Stimulated activated CD8-positive, alpha-beta memory T cell treated with anti-CD3 and anti-CD28 coated beads, Interleukin-7, amount 100 ng/mL, for 1 hour (primary cell): ENCODE results near the gene SASS6.

Experiments used
- DNase-seq, 2 donors: peaks; one replicate each; pipeline ENCODE4 v3.0.0-alpha.2; 2020; ENCODE audit warnings: low read depth in 2 of 2

The SASS6 gene, protein sequence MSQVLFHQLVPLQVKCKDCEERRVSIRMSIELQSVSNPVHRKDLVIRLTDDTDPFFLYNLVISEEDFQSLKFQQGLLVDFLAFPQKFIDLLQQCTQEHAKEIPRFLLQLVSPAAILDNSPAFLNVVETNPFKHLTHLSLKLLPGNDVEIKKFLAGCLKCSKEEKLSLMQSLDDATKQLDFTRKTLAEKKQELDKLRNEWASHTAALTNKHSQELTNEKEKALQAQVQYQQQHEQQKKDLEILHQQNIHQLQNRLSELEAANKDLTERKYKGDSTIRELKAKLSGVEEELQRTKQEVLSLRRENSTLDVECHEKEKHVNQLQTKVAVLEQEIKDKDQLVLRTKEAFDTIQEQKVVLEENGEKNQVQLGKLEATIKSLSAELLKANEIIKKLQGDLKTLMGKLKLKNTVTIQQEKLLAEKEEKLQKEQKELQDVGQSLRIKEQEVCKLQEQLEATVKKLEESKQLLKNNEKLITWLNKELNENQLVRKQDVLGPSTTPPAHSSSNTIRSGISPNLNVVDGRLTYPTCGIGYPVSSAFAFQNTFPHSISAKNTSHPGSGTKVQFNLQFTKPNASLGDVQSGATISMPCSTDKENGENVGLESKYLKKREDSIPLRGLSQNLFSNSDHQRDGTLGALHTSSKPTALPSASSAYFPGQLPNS

DNA sequence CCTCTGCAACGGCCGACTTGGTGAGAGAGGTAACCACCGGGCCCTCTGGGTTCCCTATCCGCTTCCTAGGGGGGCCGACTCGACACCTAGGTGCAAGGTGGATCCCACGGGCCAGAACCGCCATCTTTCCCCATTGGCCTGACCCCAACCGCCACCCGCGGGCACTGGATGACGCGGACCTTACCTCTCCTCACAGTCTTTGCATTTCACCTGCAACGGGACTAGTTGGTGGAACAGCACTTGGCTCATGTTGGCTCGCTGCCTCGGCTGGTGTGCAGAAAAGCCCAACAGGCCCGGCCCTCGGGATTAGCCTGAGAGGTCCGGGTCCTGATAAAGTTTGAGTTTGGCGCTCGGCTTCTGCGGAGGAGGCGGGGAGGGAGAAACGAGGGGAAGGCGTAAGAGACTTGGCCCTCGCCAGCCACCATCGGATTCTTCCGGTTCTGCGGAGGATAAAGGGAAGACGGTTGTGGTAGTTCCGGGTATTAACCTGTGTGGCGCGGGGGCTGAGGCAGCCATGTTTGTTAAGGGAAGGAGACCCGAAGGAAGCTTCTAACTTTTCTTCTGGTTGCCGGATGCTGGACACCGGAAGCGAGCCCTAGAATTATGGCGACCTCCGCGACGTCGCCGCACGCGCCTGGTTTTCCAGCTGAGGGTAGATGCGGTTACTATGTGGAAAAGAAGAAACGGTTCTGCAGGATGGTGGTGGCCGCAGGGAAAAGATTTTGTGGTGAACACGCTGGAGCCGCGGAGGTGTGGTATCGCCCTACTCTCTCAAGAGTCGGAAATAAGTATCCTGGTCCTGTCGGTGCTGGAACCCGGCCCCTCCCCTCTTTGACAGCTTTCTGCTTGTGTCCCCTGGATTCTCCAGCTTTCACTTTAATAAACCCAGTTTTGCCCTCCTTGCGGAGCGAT, at the start of gene SASS6, which contains the start of gene TRMT13:
Gene SASS6, minus strand, starts transcription at position 365 of the 912 bp plus-strand sequence. Its CDS starts 116 bp downstream, at position 249.
Gene TRMT13, plus strand, starts transcription at position 598 of the 912 bp plus-strand sequence. Its CDS starts 6 bp downstream, at position 604.
- peak; percentile 85 to 86 for DNase-seq

DNA sequence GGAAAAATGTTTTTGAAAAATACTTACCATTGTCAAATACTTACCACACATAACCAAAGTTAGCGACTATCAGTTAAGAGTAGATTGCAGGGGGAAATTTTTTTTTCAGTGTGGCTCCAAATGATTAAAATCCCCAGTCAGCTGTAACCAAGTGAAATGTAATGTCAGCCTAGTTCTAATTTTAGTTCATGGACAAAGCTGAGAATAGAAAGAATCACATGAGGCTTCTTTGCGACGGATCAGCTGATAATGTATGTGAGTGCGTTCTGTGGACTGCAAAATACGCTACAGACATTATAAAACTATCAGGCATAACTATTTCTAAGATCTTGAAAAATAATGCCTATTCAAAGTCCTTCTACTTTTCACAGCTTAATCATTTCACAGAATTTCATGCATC, 45.4 kb upstream of the SASS6 start, which contains the start of gene LRRC39:
Gene LRRC39, minus strand, starts transcription at position 166 of the 400 bp plus-strand sequence. CDS start 9,740 bp downstream, outside the sequence.
- no peak for DNase-seq

DNA sequence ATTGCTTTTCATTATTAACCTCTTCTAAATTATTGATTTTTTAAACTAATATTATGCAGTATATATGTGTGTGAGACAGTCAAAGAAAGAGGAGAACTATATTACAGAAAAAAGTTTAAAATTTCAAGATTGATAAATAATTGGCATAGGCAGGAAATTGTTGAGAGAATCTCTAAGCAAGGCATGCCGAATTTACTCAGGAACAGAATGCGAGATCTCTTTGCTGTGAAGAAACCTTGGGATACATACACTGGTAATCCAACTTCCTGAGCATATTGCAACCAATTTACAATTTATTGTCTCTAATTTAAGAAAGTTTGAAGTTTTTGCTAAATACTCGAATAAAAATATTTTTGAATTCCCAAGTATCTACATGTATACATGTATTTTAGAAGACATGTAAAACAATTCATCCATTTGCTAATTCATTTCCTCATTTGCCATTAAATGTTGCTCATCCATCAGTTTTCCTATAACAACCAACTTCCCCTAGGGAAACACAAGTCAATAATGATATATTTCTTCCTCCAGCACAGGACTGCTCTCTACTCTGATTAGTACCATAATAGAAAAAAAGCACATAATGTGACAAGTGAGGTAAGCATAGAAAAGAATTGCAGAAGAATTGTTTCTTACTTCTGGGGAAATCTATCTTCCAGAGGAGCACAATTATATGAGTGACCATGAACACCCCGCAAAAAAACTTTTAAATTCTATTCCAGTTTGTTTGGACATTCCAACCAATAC, 44.7 kb upstream of the SASS6 start:
- no peak for DNase-seq

DNA sequence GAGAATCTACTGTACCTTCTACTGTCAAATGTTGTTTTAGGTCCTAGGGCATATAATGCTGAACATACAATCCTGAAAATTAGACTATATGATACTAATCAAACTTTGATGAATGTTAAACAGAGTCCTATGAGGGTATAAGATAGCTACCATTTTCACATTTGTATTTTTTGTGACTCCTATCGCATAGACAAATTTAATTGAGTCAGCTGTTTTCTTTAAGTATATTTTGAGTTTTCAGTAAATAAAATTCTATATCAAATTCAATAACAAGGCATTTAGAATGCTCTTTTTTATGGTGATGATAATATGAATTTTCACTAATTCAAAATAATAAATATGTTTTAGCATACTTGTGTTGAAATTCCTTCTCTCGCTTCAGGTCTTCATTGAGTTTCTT, 35.3 kb upstream of the SASS6 start:
- DNase-seq = no peak

DNA sequence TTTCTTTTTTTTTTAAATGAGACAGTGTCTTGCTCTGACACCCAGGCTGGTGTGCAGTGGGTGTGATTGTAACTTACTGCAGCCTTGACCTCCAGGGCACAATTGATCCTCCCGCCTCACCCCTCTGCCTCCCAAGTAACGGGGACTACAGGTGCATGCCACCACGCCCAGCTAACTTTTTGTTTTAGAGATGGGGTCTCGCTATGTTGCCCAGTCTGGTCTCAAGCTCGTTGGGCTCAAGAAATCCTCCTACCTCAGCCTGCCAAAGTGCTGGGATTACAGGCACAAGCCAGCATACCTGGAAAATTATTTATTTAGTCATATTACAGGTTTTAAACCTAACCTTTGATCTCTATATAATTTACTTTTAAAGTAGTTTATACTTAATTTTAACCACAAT, 32.0 kb upstream of the SASS6 start:
- DNase-seq = no peak

DNA sequence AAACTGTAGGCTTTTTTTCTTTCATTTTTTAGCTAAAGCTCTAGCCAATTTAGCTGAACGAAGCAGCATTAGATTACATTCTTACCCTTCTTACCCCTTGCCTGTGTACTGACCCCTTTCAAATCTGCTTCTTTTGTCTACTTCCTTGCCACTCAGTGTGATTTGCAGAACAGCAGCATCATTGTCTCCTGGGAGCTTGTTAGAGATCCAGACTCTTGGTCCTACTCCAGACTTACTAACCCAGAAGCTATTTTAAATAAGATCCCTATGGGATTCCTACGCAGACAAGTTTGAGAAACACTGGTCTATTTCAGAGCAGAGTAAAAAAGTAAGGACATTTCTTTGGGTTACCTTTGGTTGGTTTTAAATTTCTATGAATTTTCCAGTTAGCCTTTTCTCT, 31.5 kb upstream of the SASS6 start:
- DNase-seq = no peak

DNA sequence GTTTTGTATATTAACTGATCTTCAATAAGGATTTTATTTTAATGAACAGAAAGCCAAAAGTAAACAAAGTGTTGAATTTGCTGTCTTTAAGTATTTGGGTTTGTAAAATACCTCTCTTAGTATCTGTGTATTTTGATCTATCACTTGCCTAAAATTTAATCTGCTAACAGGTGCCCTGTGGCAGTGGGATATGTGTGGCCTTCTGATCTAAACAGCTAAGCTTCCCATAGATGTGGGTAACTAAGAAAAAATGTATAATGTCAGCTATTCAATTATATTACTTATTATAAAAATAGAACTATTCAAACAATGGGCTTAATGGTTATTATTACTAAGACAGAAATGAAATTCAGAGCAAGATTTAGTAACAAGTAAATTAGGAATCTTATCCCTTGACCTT, 30.2 kb upstream of the SASS6 start:
- no peak for DNase-seq

DNA sequence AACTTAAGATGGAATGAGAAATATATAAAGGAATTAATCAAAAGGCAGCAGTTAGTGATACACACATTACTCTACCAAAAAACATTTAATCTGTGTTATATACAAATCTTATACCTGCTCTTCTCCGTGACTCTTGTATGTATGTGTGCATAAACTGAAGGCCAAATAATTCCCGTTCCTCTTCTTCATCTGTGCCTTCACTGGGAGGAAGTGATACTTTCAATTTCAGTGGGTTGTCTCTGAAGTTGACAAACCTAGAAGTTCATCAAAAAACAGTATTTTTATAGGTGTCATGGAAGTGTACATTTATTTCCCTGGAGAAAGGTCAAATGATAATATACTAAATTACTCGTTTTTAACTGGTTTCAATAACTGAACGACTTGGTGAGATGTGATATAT, 19.5 kb upstream of the SASS6 start:
- DNase-seq = no peak

DNA sequence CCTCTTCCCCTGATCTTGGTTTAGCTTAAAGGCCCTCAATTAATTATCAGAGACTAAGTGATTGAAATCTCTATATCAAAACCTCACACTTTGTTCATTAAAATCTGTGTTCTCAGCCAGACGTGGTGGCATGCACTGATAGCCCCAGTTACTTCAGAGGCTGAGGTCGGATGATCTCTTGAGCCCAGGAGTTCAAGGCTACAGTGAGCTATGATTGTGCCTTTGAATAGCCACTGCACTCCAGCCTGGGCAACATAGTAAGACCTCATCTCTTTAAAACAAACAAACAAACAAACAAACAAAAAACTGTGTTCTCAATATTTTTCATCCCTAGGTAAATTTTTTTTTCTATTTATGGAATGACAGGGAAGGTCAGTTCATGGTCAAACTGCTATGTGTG, 18.9 kb upstream of the SASS6 start:
- DNase-seq = no peak

DNA sequence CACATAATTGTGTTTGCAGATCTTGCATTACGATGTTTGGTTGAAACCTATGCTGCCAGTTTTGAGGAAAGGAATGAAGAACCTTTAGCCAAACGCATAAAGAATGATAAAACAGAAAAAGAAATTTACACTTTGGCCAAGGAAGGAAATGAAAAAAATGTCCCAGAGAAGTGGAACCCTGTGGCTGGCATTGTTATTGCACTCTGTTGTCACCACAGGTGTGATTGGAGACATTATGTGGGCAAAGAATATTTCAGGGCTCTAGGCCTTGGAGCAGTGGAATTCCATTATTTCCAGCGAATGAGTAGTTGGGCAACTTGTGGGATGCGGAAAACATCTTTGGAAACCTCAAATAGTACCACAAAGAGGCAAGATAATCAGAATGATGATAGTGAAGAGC, 15.1 kb upstream of the SASS6 start:
- DNase-seq = no peak

DNA sequence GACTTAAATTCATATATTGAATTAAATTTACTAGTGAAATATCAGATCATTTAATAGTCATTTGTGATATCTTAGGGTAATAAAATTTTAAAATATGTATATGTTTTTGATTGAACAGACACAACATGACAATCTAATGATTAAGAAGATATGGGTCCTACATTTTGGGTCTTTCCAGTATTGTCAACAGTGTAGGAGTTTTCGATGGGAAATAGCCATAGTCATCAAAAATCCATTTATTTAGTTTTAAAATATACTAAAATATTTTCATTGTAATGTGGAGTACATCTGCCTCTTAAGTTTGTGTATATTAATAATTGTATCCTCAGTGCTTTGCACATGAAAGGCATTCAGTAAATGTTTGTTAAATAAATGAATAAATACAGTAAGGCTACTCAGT, 14.2 kb upstream of the SASS6 start:
- DNase-seq = no peak

DNA sequence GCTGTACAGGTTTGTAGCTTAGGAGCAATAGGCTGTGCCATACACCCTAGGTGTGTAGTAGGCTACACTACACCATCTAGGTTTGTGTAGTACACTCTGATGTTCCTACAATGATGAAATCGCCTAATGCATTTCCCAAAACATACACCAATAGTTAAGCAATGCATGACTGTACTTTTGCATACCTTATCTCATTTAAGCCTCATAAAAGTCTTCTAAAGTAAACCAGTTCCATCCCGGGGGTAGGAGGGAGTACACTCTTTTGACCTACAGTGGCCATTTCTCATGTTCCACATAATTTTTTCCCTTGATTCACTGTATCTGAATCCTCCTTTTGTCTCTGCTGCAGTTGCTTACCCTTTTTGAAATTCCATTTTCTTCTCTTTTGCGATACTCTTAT, 12.4 kb upstream of the SASS6 start:
- DNase-seq = no peak

DNA sequence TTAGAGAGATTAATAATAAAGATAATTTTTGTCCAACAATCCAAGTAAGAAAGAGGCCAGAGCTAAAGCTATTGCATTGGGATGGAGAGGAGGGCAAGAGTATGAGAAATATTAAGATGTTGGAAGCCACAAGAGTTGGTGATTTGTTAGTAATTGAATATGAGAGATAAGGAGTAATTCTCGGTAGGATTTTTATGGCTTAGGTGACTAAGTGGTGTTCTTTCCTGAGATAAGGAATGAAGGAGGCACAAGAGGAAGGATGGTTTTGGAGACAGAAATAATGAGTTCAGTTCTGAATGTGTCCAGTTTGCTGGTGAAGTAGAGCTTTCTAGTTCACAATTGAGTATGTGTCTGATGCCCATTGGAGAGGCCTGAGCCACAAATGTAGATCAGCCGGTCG, 9.6 kb upstream of the SASS6 start:
- no peak for DNase-seq

DNA sequence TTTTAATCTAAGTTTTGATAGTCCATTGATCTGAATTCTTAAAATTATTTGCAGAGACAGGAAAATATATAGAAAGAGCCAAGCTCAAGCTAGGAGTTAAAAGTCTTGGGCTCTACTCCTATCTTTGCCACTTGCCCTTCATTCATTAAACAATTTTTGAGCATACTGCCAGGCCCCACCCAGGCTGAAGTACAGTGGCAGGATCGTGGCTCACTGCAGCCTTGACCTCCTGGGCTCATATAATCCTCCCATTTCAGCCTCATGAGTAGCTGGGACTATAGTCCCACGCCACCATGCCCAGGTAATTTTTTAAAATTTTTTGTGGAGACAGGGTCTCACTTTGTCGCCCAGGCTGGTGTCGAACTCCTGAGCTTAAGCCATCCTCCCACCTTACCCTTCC, 8.5 kb upstream of the SASS6 start:
- DNase-seq = no peak

DNA sequence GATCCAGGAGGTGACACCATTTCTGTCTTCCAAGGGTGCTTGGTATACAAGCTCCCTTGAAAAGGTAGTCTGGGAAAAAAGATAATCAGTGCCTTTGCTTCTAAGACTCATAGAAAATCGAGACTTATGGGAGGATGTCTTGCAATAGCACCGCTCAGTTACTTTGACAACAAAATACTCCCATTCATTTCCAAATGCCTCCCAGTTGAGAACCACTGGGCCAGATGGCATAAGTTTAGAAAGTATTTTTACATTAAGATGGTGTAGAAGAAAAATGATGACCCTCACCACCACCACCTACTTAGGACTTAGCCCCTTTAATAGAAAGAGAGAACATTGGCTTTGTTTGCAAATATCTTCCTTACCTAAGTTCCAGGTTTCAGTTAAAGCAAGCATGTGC, 4.9 kb upstream of the SASS6 start:
- no peak for DNase-seq

DNA sequence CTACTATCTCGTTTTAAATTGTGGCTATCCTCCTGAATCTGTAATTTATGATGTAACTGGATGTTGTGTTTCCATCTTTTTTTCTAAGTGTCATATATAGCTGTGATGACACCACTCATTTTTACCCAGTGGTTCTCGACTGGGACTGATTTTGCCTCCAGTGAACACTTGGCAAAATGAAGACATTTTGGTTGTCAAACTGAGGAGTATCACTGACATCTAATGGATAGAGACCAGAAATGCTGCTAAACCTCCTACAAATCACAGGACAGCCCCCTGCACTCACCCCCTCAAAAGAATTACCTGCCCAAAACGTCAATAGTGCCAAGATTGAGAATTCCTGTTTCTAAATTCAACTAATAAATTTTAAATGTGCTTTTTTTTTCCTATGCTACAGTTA, 2.1 kb upstream of the SASS6 start:
- no peak for DNase-seq

DNA sequence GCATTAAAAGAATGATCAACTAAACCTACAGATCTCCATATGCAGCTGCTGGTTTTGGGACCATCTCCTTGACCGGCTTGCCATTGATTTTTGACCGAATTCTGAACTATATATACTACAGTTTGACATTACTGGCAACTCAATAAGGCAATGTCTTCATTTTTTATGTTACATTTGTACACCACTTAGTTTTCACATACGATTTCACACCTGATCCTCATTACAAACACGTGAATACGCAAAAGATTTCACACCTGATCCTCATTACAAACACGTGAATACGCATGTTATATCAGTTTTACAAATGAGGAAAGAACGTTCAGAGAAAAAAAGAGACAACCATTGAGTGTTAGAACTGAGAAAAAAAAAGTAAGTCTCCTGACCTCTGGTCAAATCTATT, 1.1 kb downstream of the SASS6 start:
- DNase-seq = no peak

DNA sequence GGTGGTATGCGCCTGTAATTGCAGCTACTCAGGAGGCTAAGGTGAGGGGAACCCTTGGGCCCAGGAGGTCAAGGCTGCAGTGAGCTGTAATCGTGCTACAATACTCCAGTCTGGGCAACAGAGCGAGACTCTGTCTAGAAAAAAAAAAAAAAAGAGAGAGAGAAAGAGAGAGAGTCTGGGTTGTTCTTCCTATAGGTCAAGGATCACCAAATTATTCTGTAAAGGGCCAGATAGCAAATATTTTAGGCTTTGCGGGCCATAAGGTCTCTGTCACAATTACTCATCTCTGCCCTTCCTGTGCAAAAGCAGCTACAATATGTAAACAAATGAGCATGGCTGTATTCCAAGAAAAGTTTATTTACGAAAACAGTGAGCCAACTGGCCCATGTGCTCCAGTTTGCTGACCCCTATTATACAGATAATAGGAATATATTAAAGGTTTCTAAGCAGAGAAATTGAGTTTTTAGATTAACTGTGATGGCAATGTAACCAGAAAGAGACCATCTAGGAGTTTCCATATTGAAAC, 2.1 kb downstream of the SASS6 start:
- no peak for DNase-seq

DNA sequence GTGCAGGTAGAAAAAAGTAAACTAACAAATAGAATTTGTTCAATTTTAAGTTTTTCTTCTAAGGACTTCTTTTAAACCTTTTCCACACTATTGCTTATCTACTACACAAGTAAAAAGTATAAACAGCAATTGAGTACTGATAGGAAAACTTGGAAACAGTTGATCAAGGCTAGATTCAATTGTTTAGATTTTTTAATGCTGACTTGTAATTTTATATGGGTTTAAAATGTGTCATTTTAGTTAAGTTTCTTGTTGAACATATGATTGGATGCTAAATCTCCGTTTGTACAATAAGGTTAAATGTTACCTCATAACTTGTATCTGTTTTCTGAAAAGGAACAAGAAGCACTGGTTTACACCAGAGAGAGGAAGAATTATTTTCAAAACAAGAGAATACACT, 5.5 kb downstream of the SASS6 start:
- DNase-seq = no peak

DNA sequence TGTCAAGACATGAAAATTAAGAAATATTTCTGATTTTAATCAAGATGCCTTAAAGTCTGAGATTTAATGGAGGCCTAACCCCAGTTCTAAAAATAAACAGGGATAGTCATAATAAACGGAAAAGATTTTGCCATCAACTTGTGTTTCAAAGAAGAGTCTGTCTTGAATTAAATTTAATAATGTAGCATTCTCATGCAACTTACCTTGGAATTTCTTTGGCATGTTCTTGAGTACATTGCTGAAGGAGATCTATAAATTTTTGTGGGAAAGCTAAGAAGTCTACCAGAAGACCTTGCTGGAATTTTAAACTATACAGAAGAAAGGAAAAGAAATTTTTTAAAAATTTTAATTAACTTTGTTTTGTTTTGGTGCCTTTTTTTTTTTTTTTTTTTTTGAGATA, 10.6 kb downstream of the SASS6 start:
- DNase-seq = no peak

DNA sequence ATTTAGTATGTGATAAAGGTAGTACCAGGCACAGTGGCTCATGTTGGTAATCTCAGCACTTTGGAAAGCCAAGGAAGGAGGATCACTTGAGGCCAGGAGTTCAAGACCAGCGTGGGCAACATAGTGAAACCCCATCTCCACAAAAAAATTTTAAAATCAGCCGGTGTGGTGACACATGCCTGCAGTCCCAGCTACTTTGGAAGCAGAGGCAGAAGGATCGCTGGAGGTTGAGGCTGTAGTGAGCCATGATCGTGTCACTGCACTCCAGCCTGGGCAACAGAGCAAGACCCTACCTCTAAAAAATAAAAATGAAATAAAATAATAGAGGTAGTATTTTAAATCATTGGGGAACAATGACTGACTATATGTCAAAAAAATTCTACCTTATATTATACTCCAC, 17.2 kb downstream of the SASS6 start:
- DNase-seq = no peak
